Chondrocyte (in vitro differentiated cells): Measurements from ENCODE around the gene PLAGL2. TPM values are rescaled to one million over a fixed set of nuclear protein-coding genes. Genes with fewer than 3 reads are reported as not detected.

Source experiments
- DNase-seq: peaks from one replicate; pipeline ENCODE4 v3.0.0; 2021; ENCODE audit warnings: mixed read lengths, low spot score
- H3K27ac Mint-ChIP-seq: one replicate; pipeline ENCODE4 v1.8.0; 2021; ENCODE audit warnings: mild to moderate bottlenecking, moderate library complexity, mixed read lengths; ENCODE audit not compliant: unreplicated experiment
- H3K27me3 Mint-ChIP-seq: 2 replicates; pipeline ENCODE4 v1.8.0; 2021; ENCODE audit warnings: low read depth, mixed read lengths
- H3K36me3 Mint-ChIP-seq: 2 replicates; pipeline ENCODE4 v1.8.0; 2021; ENCODE audit warnings: low read depth, mixed read lengths
- H3K4me1 Mint-ChIP-seq: 2 replicates; pipeline ENCODE4 v1.8.0; 2021; ENCODE audit warnings: low read depth, mild to moderate bottlenecking, mixed read lengths
- H3K4me3 Mint-ChIP-seq: one replicate; pipeline ENCODE4 v1.8.0; 2021; ENCODE audit warnings: mild to moderate bottlenecking, moderate library complexity, mixed read lengths; ENCODE audit not compliant: unreplicated experiment
- H3K9me3 Mint-ChIP-seq: 2 replicates; pipeline ENCODE4 v1.8.0; 2021; ENCODE audit warnings: low read depth, mixed read lengths
- CTCF ChIP-seq: fragments of 200-600 bp; sonication (generic); IDR thresholded peaks from 2 replicates; pipeline ENCODE4 v1.5.0; 2021; ENCODE audit warnings: antibody characterized with exemption, mild to moderate bottlenecking, moderate library complexity
- total RNA-seq: library from RNA; stranded (reverse); gene quantifications from 3 replicates; pipeline ENCODE4 v1.2.1, GENCODE V29; 2021

The PLAGL2 gene
- total RNA-seq, 1 donor from 2014 or later = 16.4 TPM

- Mint-ChIP-seq H3K27ac (no peak overlapping the region), H3K4me1 (no peaks in the 10 kb centered on the region), H3K27me3 (no peaks in the 10 kb centered on the region), H3K36me3 (peaks cover 47% of the 10 kb centered on the region), H3K9me3 (no peaks in the 10 kb centered on the region), H3K4me3 (no peak overlapping the region)
- DNase-seq = no peak
- no peak for TF ChIP-seq CTCF
These were observed 21.8 kb upstream of the PLAGL2 start for GRCh38 chr20:32229251-32229747.

GRCh38 chr20:32227744-32228688 is 20.5 kb upstream of the PLAGL2 start:
- Mint-ChIP-seq H3K27ac (no peak overlapping the region), H3K36me3 (peaks cover 38% of the 10 kb centered on the region), H3K4me3 (no peak overlapping the region), H3K4me1 (no peaks in the 10 kb centered on the region), H3K9me3 (no peaks in the 10 kb centered on the region), H3K27me3 (no peaks in the 10 kb centered on the region)
- no peak for TF ChIP-seq CTCF
- DNase-seq = peak; percentile 77

GRCh38 chr20:32227306-32227705 is 19.8 kb upstream of the PLAGL2 start:
- TF ChIP-seq CTCF = no peak
- Mint-ChIP-seq H3K36me3 (peaks cover 39% of the 10 kb centered on the region), H3K27ac (no peak overlapping the region)

GRCh38 chr20:32226391-32226790 is 18.8 kb upstream of the PLAGL2 start:
- Mint-ChIP-seq H3K9me3 (no peaks in the 10 kb centered on the region), H3K4me3 (no peak overlapping the region), H3K27ac (no peak overlapping the region), H3K36me3 (peaks cover 36% of the 10 kb centered on the region), H3K27me3 (no peaks in the 10 kb centered on the region), H3K4me1 (no peaks in the 10 kb centered on the region)
- no peak for TF ChIP-seq CTCF
- no peak for DNase-seq

More at GRCh38 chr20:32227306-32227705, 19.8 kb upstream of the PLAGL2 start:
- Mint-ChIP-seq H3K4me1 (no peaks in the 10 kb centered on the region), H3K9me3 (no peaks in the 10 kb centered on the region), H3K4me3 (no peak overlapping the region), H3K27me3 (no peaks in the 10 kb centered on the region)
- DNase-seq = no peak

- no peak for TF ChIP-seq CTCF
- peak overlapping the region; percentile 32 for H3K27ac Mint-ChIP-seq
- DNase-seq = no peak
- H3K4me1 Mint-ChIP-seq = no peaks in the 10 kb centered on the region
- H3K27me3 Mint-ChIP-seq = no peaks in the 10 kb centered on the region
- H3K4me3 Mint-ChIP-seq = no peak overlapping the region
- H3K9me3 Mint-ChIP-seq = no peaks in the 10 kb centered on the region
- peaks cover 39% of the 10 kb centered on the region for H3K36me3 Mint-ChIP-seq
These were observed 16.9 kb upstream of the PLAGL2 start for GRCh38 chr20:32224463-32224862.
